Astrocyte (in vitro differentiated cells and primary cell): ENCODE data around the gene MSH5.

Experiments used
- EZH2 ChIP-seq: IDR thresholded peaks from 2 replicates; pipeline ENCODE4 v1.6.1; 2012; ENCODE audit warnings: mild to moderate bottlenecking, low read length, inconsistent platforms; ENCODE audit not compliant: insufficient read depth
- TF ChIP-seq, protein P1 (sequence below): IDR thresholded peaks from 2 replicates; pipeline ENCODE4 v1.5.1; 2011; ENCODE audit warnings: low read depth, mild to moderate bottlenecking, inconsistent platforms, low read length, moderate library complexity; ENCODE audit not compliant: insufficient read depth

DNA sequence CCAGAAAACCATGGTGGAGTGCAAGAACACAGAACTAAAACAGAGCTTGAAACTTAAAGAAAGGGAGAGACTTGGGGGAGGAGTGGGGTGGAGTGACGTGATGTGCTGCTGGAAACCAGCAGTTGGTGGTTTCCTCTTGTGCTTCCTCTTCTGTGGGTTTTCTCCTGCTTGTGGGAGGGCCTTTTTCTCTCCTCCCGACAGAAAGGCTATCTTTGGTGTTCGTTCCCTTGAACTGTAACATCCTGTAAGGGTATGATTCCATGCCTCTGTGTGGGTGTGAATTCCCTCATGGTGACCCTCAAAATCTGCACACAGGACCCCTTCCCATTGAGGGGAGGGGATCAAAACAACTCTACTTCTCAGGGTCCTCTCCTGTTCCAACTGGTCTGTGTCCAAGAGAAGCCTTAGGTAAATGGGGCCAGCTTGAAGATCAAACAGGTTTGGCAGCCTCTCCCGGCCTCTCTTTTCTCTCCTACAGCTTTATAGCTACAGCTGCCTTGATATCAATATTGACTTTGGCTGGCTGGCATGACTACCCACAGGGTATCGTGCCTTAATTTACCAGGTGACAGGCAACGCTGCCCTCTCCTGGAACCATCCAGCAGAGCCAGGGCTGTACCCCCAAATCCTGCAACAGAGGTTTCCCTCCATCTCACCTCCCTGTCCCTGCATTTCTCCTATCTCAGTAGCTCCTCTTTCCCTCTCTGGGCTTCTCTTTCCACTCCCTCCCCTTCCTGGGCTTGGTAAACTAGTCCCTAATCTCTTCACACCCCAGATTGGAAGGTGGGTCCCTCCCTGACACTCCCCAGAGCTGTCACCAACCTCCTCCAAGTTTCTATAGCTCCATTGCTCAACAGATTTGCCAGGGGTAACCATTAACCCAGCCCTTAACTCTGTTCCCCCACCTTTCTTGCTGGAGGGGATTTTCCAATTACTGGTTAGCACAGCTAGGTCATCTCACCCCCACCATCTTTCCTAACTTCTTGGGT, 1.5 kb upstream of the MSH5 start:
- no peak for TF ChIP-seq EZH2
- TF ChIP-seq, protein P1, sequence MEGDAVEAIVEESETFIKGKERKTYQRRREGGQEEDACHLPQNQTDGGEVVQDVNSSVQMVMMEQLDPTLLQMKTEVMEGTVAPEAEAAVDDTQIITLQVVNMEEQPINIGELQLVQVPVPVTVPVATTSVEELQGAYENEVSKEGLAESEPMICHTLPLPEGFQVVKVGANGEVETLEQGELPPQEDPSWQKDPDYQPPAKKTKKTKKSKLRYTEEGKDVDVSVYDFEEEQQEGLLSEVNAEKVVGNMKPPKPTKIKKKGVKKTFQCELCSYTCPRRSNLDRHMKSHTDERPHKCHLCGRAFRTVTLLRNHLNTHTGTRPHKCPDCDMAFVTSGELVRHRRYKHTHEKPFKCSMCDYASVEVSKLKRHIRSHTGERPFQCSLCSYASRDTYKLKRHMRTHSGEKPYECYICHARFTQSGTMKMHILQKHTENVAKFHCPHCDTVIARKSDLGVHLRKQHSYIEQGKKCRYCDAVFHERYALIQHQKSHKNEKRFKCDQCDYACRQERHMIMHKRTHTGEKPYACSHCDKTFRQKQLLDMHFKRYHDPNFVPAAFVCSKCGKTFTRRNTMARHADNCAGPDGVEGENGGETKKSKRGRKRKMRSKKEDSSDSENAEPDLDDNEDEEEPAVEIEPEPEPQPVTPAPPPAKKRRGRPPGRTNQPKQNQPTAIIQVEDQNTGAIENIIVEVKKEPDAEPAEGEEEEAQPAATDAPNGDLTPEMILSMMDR, result no peak
